ENCODE measurements around the gene SLC1A3.

DNA sequence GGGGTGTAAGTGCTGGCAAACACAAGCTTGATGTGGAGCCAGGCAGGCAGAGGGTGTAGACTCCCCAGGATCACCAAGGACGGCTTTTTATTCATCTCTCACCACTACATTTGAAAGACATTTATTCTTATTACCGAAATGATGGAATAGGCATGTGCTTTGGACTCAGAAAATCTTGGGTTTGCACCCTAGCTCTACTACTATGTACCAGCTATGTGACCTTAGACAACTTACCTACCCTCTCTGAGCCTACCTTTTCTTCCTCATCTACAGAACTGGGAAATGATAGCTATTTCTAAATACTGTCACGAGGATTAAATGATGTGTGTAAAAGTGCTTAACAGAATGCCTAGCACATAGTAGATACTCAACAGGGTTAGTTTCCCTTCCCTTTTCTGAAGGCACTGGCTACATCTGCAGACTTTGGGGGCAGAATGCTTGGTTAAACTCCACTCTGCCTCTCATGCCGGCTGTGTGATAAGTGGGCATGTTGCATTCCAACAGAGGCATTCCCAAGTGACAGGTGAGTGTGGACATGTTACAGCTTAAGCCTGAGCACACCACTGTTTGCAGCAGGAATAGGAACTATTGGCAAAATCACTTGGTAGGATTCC lies 94.8 kb downstream of the SLC1A3 start:
- TF ChIP-seq, protein P1, sequence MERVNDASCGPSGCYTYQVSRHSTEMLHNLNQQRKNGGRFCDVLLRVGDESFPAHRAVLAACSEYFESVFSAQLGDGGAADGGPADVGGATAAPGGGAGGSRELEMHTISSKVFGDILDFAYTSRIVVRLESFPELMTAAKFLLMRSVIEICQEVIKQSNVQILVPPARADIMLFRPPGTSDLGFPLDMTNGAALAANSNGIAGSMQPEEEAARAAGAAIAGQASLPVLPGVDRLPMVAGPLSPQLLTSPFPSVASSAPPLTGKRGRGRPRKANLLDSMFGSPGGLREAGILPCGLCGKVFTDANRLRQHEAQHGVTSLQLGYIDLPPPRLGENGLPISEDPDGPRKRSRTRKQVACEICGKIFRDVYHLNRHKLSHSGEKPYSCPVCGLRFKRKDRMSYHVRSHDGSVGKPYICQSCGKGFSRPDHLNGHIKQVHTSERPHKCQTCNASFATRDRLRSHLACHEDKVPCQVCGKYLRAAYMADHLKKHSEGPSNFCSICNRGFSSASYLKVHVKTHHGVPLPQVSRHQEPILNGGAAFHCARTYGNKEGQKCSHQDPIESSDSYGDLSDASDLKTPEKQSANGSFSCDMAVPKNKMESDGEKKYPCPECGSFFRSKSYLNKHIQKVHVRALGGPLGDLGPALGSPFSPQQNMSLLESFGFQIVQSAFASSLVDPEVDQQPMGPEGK (CRISPR knock-in tag; IDR thresholded peaks at IDR 0.05; ENCODE audit: borderline replicate concordance): no peak
- TF ChIP-seq OSR1 (CRISPR knock-in tag; IDR thresholded peaks at IDR 0.05): no peak

Measured in SK-N-SH treated with all-trans-retinoic acid at 6 μM for 48 hours (cell line).